ENCODE results near the gene CHD9. TPM values are rescaled to one million over a fixed set of nuclear protein-coding genes. Genes with fewer than 3 reads are reported as not detected.
A peak's percentile ranks its signal among the peaks of the same experiment; 100 is the strongest.

Gene CHD9
- total and polyA plus RNA-seq, 9 of the 15 experiments (the other 6 are each of a cell fraction or from before 2014, with no cell fraction given) = 29.0 to 69.3 (median 40.6) TPM

DNA sequence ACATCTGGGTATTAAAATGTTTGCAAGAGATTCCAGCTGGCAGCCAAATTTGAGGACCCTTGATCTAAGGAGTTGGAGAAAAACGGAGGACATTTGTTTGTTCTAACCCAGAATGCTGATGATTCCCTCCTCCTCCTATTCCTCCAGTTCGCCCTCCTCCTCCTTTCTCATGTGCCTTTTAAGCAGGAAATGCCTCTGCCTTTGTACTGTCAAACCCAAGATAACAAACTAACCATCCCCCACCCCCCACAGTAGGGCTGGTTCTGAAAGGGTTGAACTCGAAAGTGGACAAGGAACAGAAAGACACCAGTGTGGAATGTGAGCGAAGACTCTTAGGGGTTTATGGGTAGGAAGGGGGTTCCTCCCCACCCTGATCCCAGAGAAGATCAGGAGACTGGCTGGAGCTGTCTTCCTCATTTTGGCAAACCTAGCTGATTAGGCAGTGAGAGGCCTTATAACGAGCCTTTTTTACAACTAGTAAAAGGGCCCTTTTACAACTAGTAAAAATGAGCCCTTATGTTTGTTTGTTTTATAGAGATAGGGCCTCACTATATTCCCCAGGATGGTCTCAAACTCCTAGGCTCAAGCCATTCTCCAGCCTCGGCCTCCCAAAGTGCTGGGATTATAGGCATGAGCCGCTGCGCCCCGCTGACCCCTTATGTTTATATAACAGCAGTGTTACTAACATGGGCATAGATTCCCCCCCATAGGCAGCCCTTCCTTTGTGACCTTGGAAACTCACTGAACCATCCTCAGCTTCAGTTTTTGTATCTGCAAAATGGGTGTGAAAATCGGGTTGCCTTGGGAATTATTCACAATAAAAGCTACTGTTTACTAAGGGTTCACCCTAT lies 975 bp downstream of the CHD9 start (continued):
- TF ChIP-seq KAT7 (CRISPR knock-in tag; IDR thresholded peaks at IDR 0.05; ENCODE audit: borderline replicate concordance) (0 out of 2 replicates have a peak, but pooled peaks have one; percentile 61), HEY1 (CRISPR knock-in tag; IDR thresholded peaks at IDR 0.05; ENCODE audit: borderline replicate concordance) (no peak), DMBX1 (CRISPR knock-in tag; IDR thresholded peaks at IDR 0.05; ENCODE audit: borderline replicate concordance) (no peak), SAFB (IDR thresholded peaks at IDR 0.05; ENCODE audit: borderline replicate concordance, low read depth, low read length) (no peak), ADNP (tag; IDR thresholded peaks at IDR 0.05) (peak; percentile 51; the same call in 1 of the 2 replicates), TEAD2 (tag; IDR thresholded peaks at IDR 0.05) (no peak), CBX8 (IDR thresholded peaks at IDR 0.05; ENCODE audit: borderline replicate concordance, extremely low read depth, low read depth, low read length, poor library complexity, severe bottlenecking) (no peak), ZBTB43 (CRISPR knock-in tag; IDR thresholded peaks at IDR 0.05) (no peak), EP300 (IDR thresholded peaks at IDR 0.05; ENCODE audit: low read length) (peak; percentile 69), DPF2 (IDR thresholded peaks at IDR 0.05) (peak; percentile 64), CTBP1 (IDR thresholded peaks at IDR 0.05; ENCODE audit: borderline replicate concordance) (no peak), ZNF778 (CRISPR knock-in tag; IDR thresholded peaks at IDR 0.05) (no peak), FOXJ3 (CRISPR knock-in tag; IDR thresholded peaks at IDR 0.05) (no peak), EGR1 (conservative IDR thresholded peaks at IDR 0.05) (peak; percentile 39; the same call in 1 of the 2 replicates), TAF1 (IDR thresholded peaks at IDR 0.05; ENCODE audit: control insufficient read depth, extremely low read depth, insufficient read depth, low read length, severe bottlenecking) (peak; percentile 36), TEAD4 (IDR thresholded peaks at IDR 0.05; ENCODE audit: low read length) (peak; percentile 56), TEAD4 (CRISPR knock-in tag; IDR thresholded peaks at IDR 0.05; ENCODE audit: borderline replicate concordance) (no peak), ESRRA (IDR thresholded peaks at IDR 0.05; ENCODE audit: borderline replicate concordance, low read depth) (peak; percentile 53), ARID3A (IDR thresholded peaks at IDR 0.05; ENCODE audit: borderline replicate concordance, low read depth, low read length) (no peak)
- TF ChIP-seq, protein P1, sequence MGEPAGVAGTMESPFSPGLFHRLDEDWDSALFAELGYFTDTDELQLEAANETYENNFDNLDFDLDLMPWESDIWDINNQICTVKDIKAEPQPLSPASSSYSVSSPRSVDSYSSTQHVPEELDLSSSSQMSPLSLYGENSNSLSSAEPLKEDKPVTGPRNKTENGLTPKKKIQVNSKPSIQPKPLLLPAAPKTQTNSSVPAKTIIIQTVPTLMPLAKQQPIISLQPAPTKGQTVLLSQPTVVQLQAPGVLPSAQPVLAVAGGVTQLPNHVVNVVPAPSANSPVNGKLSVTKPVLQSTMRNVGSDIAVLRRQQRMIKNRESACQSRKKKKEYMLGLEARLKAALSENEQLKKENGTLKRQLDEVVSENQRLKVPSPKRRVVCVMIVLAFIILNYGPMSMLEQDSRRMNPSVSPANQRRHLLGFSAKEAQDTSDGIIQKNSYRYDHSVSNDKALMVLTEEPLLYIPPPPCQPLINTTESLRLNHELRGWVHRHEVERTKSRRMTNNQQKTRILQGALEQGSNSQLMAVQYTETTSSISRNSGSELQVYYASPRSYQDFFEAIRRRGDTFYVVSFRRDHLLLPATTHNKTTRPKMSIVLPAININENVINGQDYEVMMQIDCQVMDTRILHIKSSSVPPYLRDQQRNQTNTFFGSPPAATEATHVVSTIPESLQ (CRISPR knock-in tag; IDR thresholded peaks at IDR 0.05) = peak; percentile 50; the same call in 1 of the 2 replicates
- TF ChIP-seq, protein P2, sequence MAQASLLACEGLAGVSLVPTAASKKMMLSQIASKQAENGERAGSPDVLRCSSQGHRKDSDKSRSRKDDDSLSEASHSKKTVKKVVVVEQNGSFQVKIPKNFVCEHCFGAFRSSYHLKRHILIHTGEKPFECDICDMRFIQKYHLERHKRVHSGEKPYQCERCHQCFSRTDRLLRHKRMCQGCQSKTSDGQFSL (CRISPR knock-in tag; IDR thresholded peaks at IDR 0.05) = peak; percentile 28; the same call in 1 of the 2 replicates
- TF ChIP-seq, protein P2 (tag; IDR thresholded peaks at IDR 0.05) = no peak
